ENCODE results near the gene SCN9A. TPM values are rescaled to one million over a fixed set of nuclear protein-coding genes. Genes with fewer than 3 reads are reported as not detected.
"Not testable (repeated sequence)": the region's sequence is repeated elsewhere in the genome, so short reads cannot be mapped to it uniquely, and the experiment has no call there.

The SCN9A gene
- total and polyA plus RNA-seq, 2 donors (not counting 1 experiment from before 2014, with no cell fraction given), result not detected

- Histone ChIP-seq H4K20me1 (ENCODE audit: control insufficient read depth, insufficient read depth, low read length, poor library complexity, severe bottlenecking) (no peaks in the 10 kb centered on the region), H2AFZ (ENCODE audit: insufficient read depth, low read depth, low read length, poor library complexity, severe bottlenecking) (no peak overlapping the region), H3K4me2 (replicated peaks; ENCODE audit: low read depth, low read length, poor library complexity, severe bottlenecking) (no peak overlapping the region), H3K36me3 (replicated peaks in 1 of 2; ENCODE audit: control extremely low read depth in 1 of 2, control insufficient read depth in 1 of 2, extremely low read depth in 1 of 2, insufficient read depth in 2 of 2, low read length in 1 of 2) (no peaks in the 10 kb centered on the region), H3K4me3 (ENCODE audit: control extremely low read depth in 1 of 5, extremely low read depth in 1 of 5, insufficient read depth in 1 of 5, low read depth in 2 of 5, low read length in 4 of 5) (no peak overlapping the region), H3K4me1 (ENCODE audit: control insufficient read depth in 2 of 2, insufficient read depth in 2 of 2, low read length in 2 of 2) (no peaks in the 10 kb centered on the region), H3K27ac (ENCODE audit: low read length in 2 of 2) (no peak overlapping the region), H3K9ac (ENCODE audit: low read length) (no peak overlapping the region), H3K9me3 (ENCODE audit: control extremely low read depth in 1 of 3, control insufficient read depth in 2 of 3, insufficient read depth in 1 of 3, low read length in 2 of 3) (no peaks in the 10 kb centered on the region), H3K79me2 (ENCODE audit: control insufficient read depth, insufficient read depth, low read length) (no peaks in the 10 kb centered on the region), H3K27me3 (replicated peaks in 1 of 4; ENCODE audit: control extremely low read depth in 1 of 4, control insufficient read depth in 3 of 4, insufficient read depth in 4 of 4, low read length in 3 of 4) (no peaks in the 10 kb centered on the region)
- Mint-ChIP-seq H3K27ac (no peak overlapping the region), H3K9me3 (ENCODE audit: insufficient read depth) (no peaks in the 10 kb centered on the region), H3K4me1 (no peaks in the 10 kb centered on the region), H3K4me3 (no peak overlapping the region), H3K27me3 (no peaks in the 10 kb centered on the region)
- TF ChIP-seq EZH2 (IDR thresholded peaks at IDR 0.05; ENCODE audit: borderline replicate concordance, insufficient read depth, low read depth, low read length, poor library complexity, severe bottlenecking) (no peak), CTCF (IDR thresholded peaks at IDR 0.05) (no peak)
- no peak for DNase-seq
- ATAC-seq (ENCODE audit: low read depth), result no peak
- intact Hi-C loops (cut with micrococcal nuclease), result no loop called here
- CTCF ChIA-PET, result no interaction called here
- POLR2A ChIA-PET, result no interaction called here
Observed at GRCh38 chr2:166360426-166360825, 15.3 kb downstream of the SCN9A start.

GRCh38 chr2:166357950-166358321 lies 17.8 kb downstream of the SCN9A start:
- H3K27me3 Mint-ChIP-seq; CTCF ChIA-PET; H3K9ac ChIP-seq (ENCODE audit: low read length); H2AFZ ChIP-seq (ENCODE audit: insufficient read depth, low read depth, low read length, poor library complexity, severe bottlenecking); H3K9me3 ChIP-seq (ENCODE audit: control extremely low read depth in 1 of 3, control insufficient read depth in 2 of 3, insufficient read depth in 1 of 3, low read length in 2 of 3); H3K4me2 ChIP-seq (replicated peaks; ENCODE audit: low read depth, low read length, poor library complexity, severe bottlenecking); H3K27ac ChIP-seq (ENCODE audit: low read length in 2 of 2); H3K27me3 ChIP-seq (replicated peaks in 1 of 4; ENCODE audit: control extremely low read depth in 1 of 4, control insufficient read depth in 3 of 4, insufficient read depth in 4 of 4, low read length in 3 of 4); H3K4me3 Mint-ChIP-seq; H3K9me3 Mint-ChIP-seq (ENCODE audit: insufficient read depth); intact Hi-C loops (cut with micrococcal nuclease); H3K27ac Mint-ChIP-seq; DNase-seq; H3K4me3 ChIP-seq (ENCODE audit: control extremely low read depth in 1 of 5, extremely low read depth in 1 of 5, insufficient read depth in 1 of 5, low read depth in 2 of 5, low read length in 4 of 5); ATAC-seq (ENCODE audit: low read depth); H3K36me3 ChIP-seq (replicated peaks in 1 of 2; ENCODE audit: control extremely low read depth in 1 of 2, control insufficient read depth in 1 of 2, extremely low read depth in 1 of 2, insufficient read depth in 2 of 2, low read length in 1 of 2); H3K79me2 ChIP-seq (ENCODE audit: control insufficient read depth, insufficient read depth, low read length); POLR2A ChIA-PET; H3K4me1 Mint-ChIP-seq; H3K4me1 ChIP-seq (ENCODE audit: control insufficient read depth in 2 of 2, insufficient read depth in 2 of 2, low read length in 2 of 2); H4K20me1 ChIP-seq (ENCODE audit: control insufficient read depth, insufficient read depth, low read length, poor library complexity, severe bottlenecking): not testable (repeated sequence)
- WGBS (ENCODE audit: insufficient coverage), result 80% methylated on average over 2 of the region's 4 CpGs
